Astrocyte (in vitro differentiated cells and primary cell): ENCODE measurements around the gene GNB1.

Experiments
- CTCF ChIP-seq: IDR thresholded peaks from 2 replicates; pipeline ENCODE4 v1.5.1; 2011; ENCODE audit warnings: low read depth, mild to moderate bottlenecking, inconsistent platforms, low read length, moderate library complexity; ENCODE audit not compliant: insufficient read depth
- EZH2 ChIP-seq: IDR thresholded peaks from 2 replicates; pipeline ENCODE4 v1.6.1; 2012; ENCODE audit warnings: mild to moderate bottlenecking, low read length, inconsistent platforms; ENCODE audit not compliant: insufficient read depth

- TF ChIP-seq CTCF (no peak), EZH2 (no peak)
Observed at GRCh38 chr1:1780598-1781525, 110.0 kb downstream of the GNB1 start.
